BLaER1 treated with 17β-estradiol and CSF1 and Interleukin-3, amounts not matched to agents 10 nM and 100 nM (cell line): Measurements from ENCODE around the gene KCNJ1.

Experiments used
- H3K27ac ChIP-seq, 11 experiments: shearing (Covaris generic); formaldehyde crosslinking; 2 replicates each; pipeline ENCODE4 v1.8.1; 2022
- H3K27me3 ChIP-seq, 11 experiments: shearing (Covaris generic); formaldehyde crosslinking; 2 replicates each; pipeline ENCODE4 v1.8.1; 2022
- H3K36me3 ChIP-seq, 11 experiments: shearing (Covaris generic); formaldehyde crosslinking; 2 replicates each; pipeline ENCODE4 v1.8.1; 2022
- H3K4me1 ChIP-seq, 10 experiments: shearing (Covaris generic); formaldehyde crosslinking; 2 replicates each; pipeline ENCODE4 v1.8.1; 2022
- H3K4me2 ChIP-seq, 11 experiments: shearing (Covaris generic); formaldehyde crosslinking; 2 replicates each; pipeline ENCODE4 v1.8.1; 2022
- H3K4me3 ChIP-seq, 10 experiments: shearing (Covaris generic); formaldehyde crosslinking; 2 replicates each; pipeline ENCODE4 v1.8.1; 2022
- H3K9ac ChIP-seq, 11 experiments: shearing (Covaris generic); formaldehyde crosslinking; 2 replicates each; pipeline ENCODE4 v1.8.1; 2022
- H3K9me3 ChIP-seq, 11 experiments: shearing (Covaris generic); formaldehyde crosslinking; replicated peaks in 1 of 11; 2 replicates each; pipeline ENCODE4 v1.8.1; 2022
- H4K20me1 ChIP-seq, 11 experiments: shearing (Covaris generic); formaldehyde crosslinking; 2 replicates each; pipeline ENCODE4 v1.8.1; 2022
- Cebpa-rat ChIP-seq, 11 experiments: shearing (Covaris generic); IDR thresholded peaks; 2 replicates each; pipeline ENCODE4 v1.8.1; 2022

Gene KCNJ1

GRCh38 chr11:128867277-128867676 is at the start of gene KCNJ1:
TSS of gene KCNJ1 (minus strand) at chr11:128867296. CDS start at chr11:128840243, 27,053 bp downstream.
- no peaks in the 10 kb centered on the region for H3K36me3 ChIP-seq
- no peaks in the 10 kb centered on the region for H3K9me3 ChIP-seq
- no peak within 1 kb of the TSS for H3K9ac ChIP-seq
- TF ChIP-seq Cebpa-rat (IDR thresholded peaks at IDR 0.05): no peak
- H3K4me2 ChIP-seq: no peak within 1 kb of the TSS
- H4K20me1 ChIP-seq: no peaks in the 10 kb centered on the region
- H3K27me3 ChIP-seq: no peaks in the 10 kb centered on the region
- peaks cover 0 to 12% (median 8%) of the 10 kb centered on the region in 10 experiments; a peak in 14 of 20 replicates for H3K4me1 ChIP-seq
- no peak within 1 kb of the TSS for H3K4me3 ChIP-seq
- H3K27ac ChIP-seq: no peak within 1 kb of the TSS

GRCh38 chr11:128916681-128917080 is 49.6 kb upstream of the KCNJ1 start:
- TF ChIP-seq Cebpa-rat (IDR thresholded peaks at IDR 0.05): no peak
- Histone ChIP-seq H3K36me3 (no peaks in the 10 kb centered on the region), H3K27ac (no peak overlapping the region), H3K4me3 (no peak overlapping the region), H3K27me3 (no peaks in the 10 kb centered on the region), H3K9me3 (0 out of 22 replicates have a peak, but pooled peaks cover 0 to 3% (median 0%) of the 10 kb centered on the region in 11 experiments), H3K9ac (no peak overlapping the region), H3K4me1 (peaks cover 16 to 39% (median 22%) of the 10 kb centered on the region in 10 experiments), H3K4me2 (peak overlapping the region in 5 of 11 experiments; percentile 1 to 15 (median 12); a peak in 4 of 22 replicates), H4K20me1 (no peaks in the 10 kb centered on the region)

- peaks cover 16 to 33% (median 21%) of the 10 kb centered on the region in 10 experiments for H3K4me1 ChIP-seq
- no peak overlapping the region for H3K4me3 ChIP-seq
- no peaks in the 10 kb centered on the region for H4K20me1 ChIP-seq
- no peaks in the 10 kb centered on the region for H3K27me3 ChIP-seq
- H3K27ac ChIP-seq: no peak overlapping the region
- no peaks in the 10 kb centered on the region for H3K36me3 ChIP-seq
- no peak overlapping the region for H3K9ac ChIP-seq
- 0 out of 22 replicates have a peak overlapping the region, but pooled peaks of 2 of the 11 experiments have one; percentile 12 to 15 for H3K4me2 ChIP-seq
- peak in 1 of 11 experiments; percentile 63; a peak in 3 of 22 replicates for TF ChIP-seq Cebpa-rat (IDR thresholded peaks at IDR 0.05)
- H3K9me3 ChIP-seq: peaks cover 0 to 7% (median 0%) of the 10 kb centered on the region in 11 experiments; a peak in 1 of 22 replicates
Measured at GRCh38 chr11:128916037-128916572, 49.0 kb upstream of the KCNJ1 start.

GRCh38 chr11:128915149-128915521 is 48.0 kb upstream of the KCNJ1 start:
- no peak overlapping the region for H3K9ac ChIP-seq
- H3K36me3 ChIP-seq: no peaks in the 10 kb centered on the region
- no peak for TF ChIP-seq Cebpa-rat (IDR thresholded peaks at IDR 0.05)
- peaks cover 16 to 32% (median 21%) of the 10 kb centered on the region in 10 experiments for H3K4me1 ChIP-seq
- H3K27ac ChIP-seq: no peak overlapping the region
- H3K4me2 ChIP-seq: no peak overlapping the region
- H3K27me3 ChIP-seq: no peaks in the 10 kb centered on the region
- H3K9me3 ChIP-seq: peaks cover 0 to 8% (median 0%) of the 10 kb centered on the region in 11 experiments; a peak in 1 of 22 replicates
- H4K20me1 ChIP-seq: no peaks in the 10 kb centered on the region
- no peak overlapping the region for H3K4me3 ChIP-seq

GRCh38 chr11:128914216-128915148 is 47.4 kb upstream of the KCNJ1 start:
- H3K27me3 ChIP-seq: no peaks in the 10 kb centered on the region
- no peak overlapping the region for H3K4me3 ChIP-seq
- no peak overlapping the region for H3K27ac ChIP-seq
- peaks cover 13 to 32% (median 21%) of the 10 kb centered on the region in 10 experiments for H3K4me1 ChIP-seq
- no peak for TF ChIP-seq Cebpa-rat (IDR thresholded peaks at IDR 0.05)
- no peaks in the 10 kb centered on the region for H3K36me3 ChIP-seq
- no peak overlapping the region for H3K9ac ChIP-seq
- peaks cover 0 to 8% (median 0%) of the 10 kb centered on the region in 11 experiments; a peak in 1 of 22 replicates for H3K9me3 ChIP-seq
- no peaks in the 10 kb centered on the region for H4K20me1 ChIP-seq
- H3K4me2 ChIP-seq: no peak overlapping the region

- H3K4me3 ChIP-seq: no peak overlapping the region
- no peaks in the 10 kb centered on the region for H4K20me1 ChIP-seq
- H3K4me1 ChIP-seq: peaks cover 13 to 32% (median 21%) of the 10 kb centered on the region in 10 experiments
- TF ChIP-seq Cebpa-rat (IDR thresholded peaks at IDR 0.05): no peak
- H3K9ac ChIP-seq: no peak overlapping the region
- no peak overlapping the region for H3K27ac ChIP-seq
- no peaks in the 10 kb centered on the region for H3K27me3 ChIP-seq
- no peaks in the 10 kb centered on the region for H3K36me3 ChIP-seq
- H3K9me3 ChIP-seq: peaks cover 0 to 8% (median 0%) of the 10 kb centered on the region in 11 experiments; a peak in 1 of 22 replicates
- H3K4me2 ChIP-seq: no peak overlapping the region
Measured at GRCh38 chr11:128913806-128914205, 46.7 kb upstream of the KCNJ1 start.

- Histone ChIP-seq H3K4me2 (peak overlapping the region in 2 of 11 experiments; percentile 6 to 7; a peak in 1 of 22 replicates), H3K27me3 (no peaks in the 10 kb centered on the region)
Measured at GRCh38 chr11:128911701-128912100, 44.6 kb upstream of the KCNJ1 start.

GRCh38 chr11:128911239-128911638 is 44.1 kb upstream of the KCNJ1 start:
- H3K4me3 ChIP-seq: no peak overlapping the region
- H3K9ac ChIP-seq: no peak overlapping the region
- H3K9me3 ChIP-seq: peaks cover 0 to 8% (median 0%) of the 10 kb centered on the region in 11 experiments; a peak in 1 of 22 replicates
- no peak overlapping the region for H3K27ac ChIP-seq
- H3K4me2 ChIP-seq: no peak overlapping the region
- H3K4me1 ChIP-seq: peaks cover 32 to 41% (median 36%) of the 10 kb centered on the region in 10 experiments
- H3K36me3 ChIP-seq: no peaks in the 10 kb centered on the region
- H4K20me1 ChIP-seq: no peaks in the 10 kb centered on the region
- TF ChIP-seq Cebpa-rat (IDR thresholded peaks at IDR 0.05): no peak
- H3K27me3 ChIP-seq: no peaks in the 10 kb centered on the region

More at GRCh38 chr11:128911701-128912100, 44.6 kb upstream of the KCNJ1 start:
- TF ChIP-seq Cebpa-rat (IDR thresholded peaks at IDR 0.05): no peak
- Histone ChIP-seq H3K36me3 (no peaks in the 10 kb centered on the region), H3K9me3 (peaks cover 0 to 8% (median 0%) of the 10 kb centered on the region in 11 experiments; a peak in 1 of 22 replicates), H3K27ac (no peak overlapping the region), H3K4me1 (peaks cover 28 to 41% (median 32%) of the 10 kb centered on the region in 10 experiments), H3K4me3 (no peak overlapping the region), H3K9ac (no peak overlapping the region), H4K20me1 (no peaks in the 10 kb centered on the region)

- no peak for TF ChIP-seq Cebpa-rat (IDR thresholded peaks at IDR 0.05)
- Histone ChIP-seq H3K27me3 (no peaks in the 10 kb centered on the region), H3K36me3 (no peaks in the 10 kb centered on the region), H3K4me3 (no peak overlapping the region), H3K4me2 (no peak overlapping the region), H3K9ac (no peak overlapping the region), H3K9me3 (peaks cover 0 to 8% (median 0%) of the 10 kb centered on the region in 11 experiments; a peak in 1 of 22 replicates), H3K4me1 (peaks cover 36 to 44% (median 39%) of the 10 kb centered on the region in 10 experiments), H4K20me1 (no peaks in the 10 kb centered on the region), H3K27ac (no peak overlapping the region)
Measured at GRCh38 chr11:128910576-128910975, 43.5 kb upstream of the KCNJ1 start.
